Measurements from ENCODE around the gene MRPS23. TPM values are rescaled to one million over a fixed set of nuclear protein-coding genes. Genes with fewer than 3 reads are reported as not detected.

MRPS23 gene
- total RNA-seq, 1 donor from 2014 or later: 6.9 TPM

DNA sequence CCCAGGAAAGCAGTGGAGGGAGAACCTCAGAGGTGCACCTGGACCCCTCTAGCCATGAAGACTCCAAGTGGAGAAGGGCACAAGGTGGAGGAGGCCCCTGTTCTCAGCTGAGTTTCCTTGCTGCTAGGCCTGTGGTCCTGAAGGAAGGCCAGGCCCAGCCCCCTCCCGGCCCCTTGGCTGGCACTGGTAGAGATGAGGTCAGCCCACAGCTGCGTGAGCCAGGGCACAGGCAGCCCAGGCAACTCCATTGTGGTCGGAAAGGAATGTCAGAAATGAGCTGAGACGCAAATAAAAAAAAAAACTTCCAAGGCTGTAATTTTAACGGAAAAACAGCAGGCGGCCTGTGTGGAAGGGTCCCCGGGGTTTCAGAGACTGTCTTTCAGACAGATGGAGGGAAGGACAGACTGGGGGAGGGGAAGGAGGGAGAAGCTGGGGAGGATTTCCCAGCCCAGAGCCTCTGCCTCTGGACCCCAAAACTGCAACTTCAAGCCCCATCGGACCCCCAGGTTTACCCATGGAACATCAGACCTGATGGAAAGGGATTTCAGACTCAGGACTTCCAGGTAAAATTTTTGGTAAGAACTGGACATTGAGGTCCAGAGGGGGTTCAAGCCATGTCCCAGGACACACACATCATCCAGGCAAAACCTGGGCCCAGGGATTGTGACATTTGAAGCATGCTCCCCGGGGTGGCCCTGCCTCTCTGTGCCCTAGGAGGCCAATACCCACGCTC is 25.6 kb upstream of the MRPS23 start:
- Histone ChIP-seq H3K9me3 (no peaks in the 10 kb centered on the region), H3K4me3 (peak overlapping the region in 1 of 2 donors; percentile 8), H3K36me3 (peaks cover 0 to 16% of the 10 kb centered on the region in 2 donors), H3K27ac (peak overlapping the region; percentile 82), H3K27me3 (no peaks in the 10 kb centered on the region), H3K4me1 (peaks cover 79% of the 10 kb centered on the region)
- intact Hi-C loops (cut with DNase I): no loop called here
- TF ChIP-seq, protein P1, sequence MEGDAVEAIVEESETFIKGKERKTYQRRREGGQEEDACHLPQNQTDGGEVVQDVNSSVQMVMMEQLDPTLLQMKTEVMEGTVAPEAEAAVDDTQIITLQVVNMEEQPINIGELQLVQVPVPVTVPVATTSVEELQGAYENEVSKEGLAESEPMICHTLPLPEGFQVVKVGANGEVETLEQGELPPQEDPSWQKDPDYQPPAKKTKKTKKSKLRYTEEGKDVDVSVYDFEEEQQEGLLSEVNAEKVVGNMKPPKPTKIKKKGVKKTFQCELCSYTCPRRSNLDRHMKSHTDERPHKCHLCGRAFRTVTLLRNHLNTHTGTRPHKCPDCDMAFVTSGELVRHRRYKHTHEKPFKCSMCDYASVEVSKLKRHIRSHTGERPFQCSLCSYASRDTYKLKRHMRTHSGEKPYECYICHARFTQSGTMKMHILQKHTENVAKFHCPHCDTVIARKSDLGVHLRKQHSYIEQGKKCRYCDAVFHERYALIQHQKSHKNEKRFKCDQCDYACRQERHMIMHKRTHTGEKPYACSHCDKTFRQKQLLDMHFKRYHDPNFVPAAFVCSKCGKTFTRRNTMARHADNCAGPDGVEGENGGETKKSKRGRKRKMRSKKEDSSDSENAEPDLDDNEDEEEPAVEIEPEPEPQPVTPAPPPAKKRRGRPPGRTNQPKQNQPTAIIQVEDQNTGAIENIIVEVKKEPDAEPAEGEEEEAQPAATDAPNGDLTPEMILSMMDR (IDR thresholded peaks at IDR 0.05): peak in 1 of 3 experiments; percentile 40
- TF ChIP-seq POLR2A (IDR thresholded peaks at IDR 0.05) (no peak), POLR2AphosphoS5 (IDR thresholded peaks at IDR 0.05; ENCODE audit: insufficient read depth in 1 of 2, low read depth in 1 of 2) (peak in 1 of 2 donors; percentile 77)
- no peak for DNase-seq (ENCODE audit: extremely low spot score in 2 of 2)

DNA sequence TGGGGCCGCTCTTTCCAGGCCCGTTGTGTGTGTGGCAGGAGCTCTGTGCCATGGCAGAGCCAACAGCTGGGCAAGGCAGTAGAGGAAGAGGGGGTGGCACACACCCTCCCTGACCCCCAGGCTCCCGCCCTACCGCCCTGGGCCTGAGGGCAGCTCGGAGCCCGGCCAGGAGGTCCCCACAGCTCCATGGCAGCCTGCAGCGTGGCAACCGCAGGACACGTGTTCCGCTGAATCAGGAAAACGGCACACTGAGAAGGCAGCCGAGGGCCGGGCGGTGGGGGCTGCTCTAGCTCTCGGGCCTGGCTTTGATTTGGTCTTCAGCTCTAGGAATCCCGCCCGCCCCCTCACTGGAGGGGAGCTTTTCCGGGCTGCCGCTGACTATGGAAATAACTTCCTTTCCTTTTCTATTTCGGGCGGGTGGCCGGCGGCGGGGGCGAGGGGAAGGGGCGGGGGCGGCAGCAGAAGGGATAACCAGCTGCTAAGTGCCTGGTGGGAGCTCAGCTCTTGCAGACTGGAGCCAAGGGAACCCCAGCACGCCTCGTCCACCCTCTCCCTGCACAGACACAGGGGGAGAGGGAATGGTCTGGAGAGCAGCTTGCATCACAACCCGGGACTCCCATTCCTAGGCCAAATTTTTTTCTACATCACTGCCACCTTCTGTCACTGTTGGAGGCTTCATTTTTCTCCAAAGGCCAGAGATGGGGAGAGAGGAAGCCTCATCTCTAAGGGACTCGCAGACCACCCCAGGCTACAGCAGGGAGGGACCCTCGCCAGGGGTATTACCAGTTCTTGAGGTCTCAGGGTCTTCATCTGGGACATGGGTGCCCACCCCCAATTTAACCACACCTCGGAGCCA is 24.8 kb upstream of the MRPS23 start:
- Histone ChIP-seq H3K9me3 (no peaks in the 10 kb centered on the region), H3K27me3 (no peaks in the 10 kb centered on the region), H3K27ac (peak overlapping the region; percentile 82), H3K36me3 (peaks cover 0 to 16% of the 10 kb centered on the region in 2 donors), H3K4me3 (peak overlapping the region; percentile 1 to 8), H3K4me1 (peaks cover 79% of the 10 kb centered on the region)
- DNase-seq (ENCODE audit: extremely low spot score in 2 of 2): no peak
- TF ChIP-seq POLR2AphosphoS5 (IDR thresholded peaks at IDR 0.05; ENCODE audit: insufficient read depth in 1 of 2, low read depth in 1 of 2): peak; percentile 12 to 61
- TF ChIP-seq, protein P1 (IDR thresholded peaks at IDR 0.05): no peak
- intact Hi-C loops (cut with DNase I): loop anchor here (5.0 kb wide), 1 partner anchor 113 kb away; the partner anchor contains the start of gene VEZF1

DNA sequence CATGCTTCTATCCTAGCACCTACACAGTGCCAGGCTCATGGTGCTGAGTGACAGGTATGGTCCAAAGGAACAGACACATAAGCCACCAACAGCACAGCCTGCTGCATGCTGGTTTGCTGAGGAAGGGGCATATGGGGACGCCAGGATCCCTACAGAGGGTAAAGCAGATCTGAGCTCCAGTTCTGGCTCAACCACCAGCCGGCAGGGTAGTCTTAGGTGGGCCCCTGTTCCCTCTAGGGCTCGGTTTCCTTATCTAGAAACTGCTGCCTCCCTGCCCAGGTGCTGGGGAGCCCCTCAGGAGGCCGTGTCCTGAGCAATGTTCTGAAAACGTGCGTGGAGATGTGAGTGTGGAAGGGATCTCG is 24.2 kb upstream of the MRPS23 start:
- intact Hi-C loops (cut with DNase I): loop anchor here (5.0 kb wide), 1 partner anchor 113 kb away; the partner anchor contains the start of gene VEZF1
- peak overlapping the region; percentile 1 to 8 for H3K4me3 ChIP-seq
- H3K4me1 ChIP-seq: peaks cover 79% of the 10 kb centered on the region
- peak overlapping the region; percentile 82 for H3K27ac ChIP-seq
- H3K36me3 ChIP-seq: peaks cover 0 to 14% of the 10 kb centered on the region in 2 donors
- DNase-seq (ENCODE audit: extremely low spot score in 2 of 2): no peak
- no peaks in the 10 kb centered on the region for H3K9me3 ChIP-seq
- H3K27me3 ChIP-seq: no peaks in the 10 kb centered on the region
- TF ChIP-seq POLR2AphosphoS5 (IDR thresholded peaks at IDR 0.05; ENCODE audit: insufficient read depth in 1 of 2, low read depth in 1 of 2): no peak
- no peak for TF ChIP-seq POLR2A (IDR thresholded peaks at IDR 0.05)
- TF ChIP-seq, protein P1 (IDR thresholded peaks at IDR 0.05): no peak

DNA sequence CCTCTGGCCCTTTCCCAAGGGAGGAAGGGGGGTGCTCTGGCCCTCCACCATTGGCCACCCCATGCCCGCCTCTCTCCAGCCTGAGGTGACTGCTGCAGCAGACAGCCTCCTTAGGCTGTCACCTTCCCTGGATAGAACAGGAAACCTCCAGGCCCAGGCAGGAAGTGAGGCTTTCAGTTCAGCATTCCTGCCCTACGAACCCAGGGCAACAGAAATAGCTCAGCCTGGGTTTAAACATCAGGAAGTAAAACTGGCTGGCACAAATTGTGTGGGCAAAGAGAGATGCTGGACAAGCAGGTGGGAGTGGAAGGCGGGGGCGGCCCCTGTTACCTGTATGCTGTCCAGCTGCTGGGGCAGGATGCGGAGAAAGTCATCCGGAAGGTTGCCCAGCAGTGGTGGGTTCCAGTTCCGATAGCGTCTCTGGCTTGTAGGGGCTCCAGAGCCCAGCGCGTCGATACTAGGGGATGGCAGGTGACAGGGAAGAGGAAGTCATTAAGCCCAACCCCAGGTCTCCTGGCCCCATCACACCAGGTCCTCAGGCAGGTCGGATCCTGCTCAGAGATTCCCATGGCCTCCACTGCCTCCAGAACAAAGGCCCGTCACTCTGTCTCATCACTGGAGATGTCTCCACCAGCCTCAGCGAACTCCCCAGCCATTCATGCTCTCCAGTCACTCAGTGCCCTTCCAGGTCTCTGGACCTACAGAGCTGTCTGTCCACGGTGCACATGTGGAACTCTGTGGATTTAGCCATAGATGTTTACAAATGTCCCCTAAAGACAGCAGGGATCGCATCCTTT is 23.6 kb upstream of the MRPS23 start:
- Histone ChIP-seq H3K9me3 (no peaks in the 10 kb centered on the region), H3K4me1 (peaks cover 79% of the 10 kb centered on the region), H3K27me3 (no peaks in the 10 kb centered on the region), H3K4me3 (no peak overlapping the region), H3K27ac (peak overlapping the region; percentile 82), H3K36me3 (peaks cover 0 to 11% of the 10 kb centered on the region in 2 donors)
- TF ChIP-seq, protein P1 (IDR thresholded peaks at IDR 0.05): no peak
- TF ChIP-seq POLR2A (IDR thresholded peaks at IDR 0.05) (no peak), POLR2AphosphoS5 (IDR thresholded peaks at IDR 0.05; ENCODE audit: insufficient read depth in 1 of 2, low read depth in 1 of 2) (no peak)
- intact Hi-C loops (cut with DNase I): loop anchor here (5.0 kb wide), 1 partner anchor 114 kb away; the partner anchor contains the start of gene VEZF1
- DNase-seq (ENCODE audit: extremely low spot score in 2 of 2): no peak
